ENCODE data around the gene EEF1AKMT4. TPM values are rescaled to one million over a fixed set of nuclear protein-coding genes. Genes with fewer than 3 reads are reported as not detected.

The EEF1AKMT4 gene
- total RNA-seq, 2 experiments from 2014 or later, result 4.8 to 5.8 TPM

DNA sequence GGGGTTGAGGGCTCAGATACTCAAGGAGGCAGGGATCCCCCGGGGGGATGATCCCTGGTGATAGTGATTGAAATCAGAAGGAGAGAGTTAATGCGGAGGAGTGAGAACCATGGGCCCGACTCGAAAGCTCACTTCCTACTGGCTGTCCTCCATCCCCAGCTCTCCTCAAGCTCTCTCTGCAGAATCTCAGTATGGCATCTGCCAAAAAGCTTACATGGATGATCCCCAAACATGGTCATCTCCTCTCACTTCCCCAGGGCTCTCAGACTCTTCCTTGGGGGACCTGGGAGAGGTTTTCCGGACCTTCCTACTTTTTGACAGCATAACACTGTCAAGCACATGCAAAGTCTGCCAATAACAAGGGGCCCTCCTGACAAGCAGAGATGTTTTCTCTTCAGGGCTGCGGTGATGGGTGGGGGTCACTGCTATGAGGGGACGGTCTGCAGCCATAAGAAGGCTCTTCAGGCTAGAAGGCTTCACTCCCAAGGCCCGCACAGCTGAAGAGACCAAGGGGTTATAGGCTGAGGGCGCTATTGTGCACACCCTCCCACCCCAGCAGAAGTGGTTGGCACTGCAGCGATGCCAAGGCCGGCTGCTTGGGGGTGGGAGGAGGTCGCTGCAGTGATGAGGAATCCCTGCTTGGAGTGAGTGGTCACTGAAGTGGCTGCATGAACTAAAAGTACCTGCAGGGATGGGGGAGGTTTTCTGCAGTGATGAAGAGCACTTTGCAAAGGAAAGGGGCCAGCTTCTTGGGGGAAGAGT lies 20.9 kb upstream of the EEF1AKMT4 start:
- intact Hi-C loops (cut with DNase I, micrococcal nuclease), result loop anchor here in 1 of 2 experiments (1.0 kb wide), 3 partner anchors 21 to 42 kb away; partner anchors contain the start of genes ABCF3 and EEF1AKMT4

DNA sequence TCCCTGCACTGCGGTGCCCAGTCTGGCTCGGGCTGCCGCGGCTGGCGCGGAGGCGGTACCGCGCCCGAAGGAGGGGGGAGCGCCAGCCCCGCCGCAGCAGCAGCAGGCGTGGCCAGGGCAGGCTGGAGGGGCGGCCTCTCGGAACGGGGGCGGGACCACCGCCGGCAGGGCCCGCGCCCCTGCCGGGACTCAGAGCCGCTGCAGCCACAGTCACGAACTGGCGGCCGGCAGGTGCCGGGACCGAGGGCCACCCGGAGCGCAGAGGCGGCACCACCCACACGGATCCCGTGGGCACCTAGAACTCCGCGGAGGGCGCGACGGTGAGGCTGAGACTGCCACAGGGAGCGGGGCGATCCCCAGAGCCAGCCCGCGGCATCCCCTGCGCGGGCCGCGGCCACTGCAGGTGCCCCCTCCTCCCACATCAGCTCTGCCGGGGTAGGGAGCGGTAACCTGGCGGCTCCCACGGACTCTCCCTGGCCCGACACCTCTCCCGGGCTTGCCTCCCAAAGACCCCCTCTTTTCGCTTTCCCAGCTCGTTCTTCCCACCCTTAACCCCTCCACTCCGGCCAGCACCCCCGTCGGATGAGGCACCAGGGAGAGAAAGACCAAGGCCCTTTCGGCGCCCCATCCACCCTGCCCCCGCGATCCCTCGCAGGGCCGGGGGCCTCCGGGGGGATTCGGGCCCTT lies 19.9 kb upstream of the EEF1AKMT4 start, which contains the start of gene VWA5B2:
Gene VWA5B2, plus strand, starts transcription at position 192 of the 687 bp plus-strand sequence. CDS start 944 bp downstream, outside the sequence.
- Mint-ChIP-seq H3K36me3 (ENCODE audit: low read depth) (no peaks in the 10 kb centered on the region), H3K27ac (no peak within 1 kb of the TSS), H3K4me1 (peaks cover 6% of the 10 kb centered on the region), H3K9me3 (ENCODE audit: low read depth) (no peaks in the 10 kb centered on the region), H3K4me3 (peak within 1 kb of the TSS; percentile 56), H3K27me3 (peaks cover 50% of the 10 kb centered on the region)
- intact Hi-C loops (cut with DNase I, micrococcal nuclease), result loop anchor here in 1 of 2 experiments (1.0 kb wide), 3 partner anchors 20 to 43 kb away; partner anchors contain the start of genes ABCF3 and EEF1AKMT4
- DNase-seq (peak; percentile 78), ATAC-seq (peak; percentile 93)
- POLR2A ChIA-PET, result no interaction called here
- CTCF ChIA-PET, result interaction anchor here (0.5 to 2.1 kb wide), 11 partner anchors 8 to 334 kb away, joined by 3 to 6 read pairs (median 3); partner anchors contain the start of gene EEF1AKMT4

More for the DNA sequence above, 20.9 kb upstream of the EEF1AKMT4 start:
- H3K27me3 Mint-ChIP-seq, result peaks cover 53% of the 10 kb centered on the region
- peaks cover 6% of the 10 kb centered on the region for H3K4me1 Mint-ChIP-seq
- ATAC-seq (no peak), DNase-seq (no peak)
- no peaks in the 10 kb centered on the region for H3K36me3 Mint-ChIP-seq (ENCODE audit: low read depth)
- CTCF ChIA-PET, result interaction anchor here (0.6 to 3.7 kb wide), 31 partner anchors 8 to 363 kb away, joined by 3 to 33 read pairs (median 6); partner anchors contain the start of genes ALG3, AP2M1, CAMK2N2 and EEF1AKMT4
- POLR2A ChIA-PET, result no interaction called here
- no peaks in the 10 kb centered on the region for H3K9me3 Mint-ChIP-seq (ENCODE audit: low read depth)
- H3K27ac Mint-ChIP-seq, result no peak overlapping the region
- H3K4me3 Mint-ChIP-seq, result peak overlapping the region; percentile 56

DNA sequence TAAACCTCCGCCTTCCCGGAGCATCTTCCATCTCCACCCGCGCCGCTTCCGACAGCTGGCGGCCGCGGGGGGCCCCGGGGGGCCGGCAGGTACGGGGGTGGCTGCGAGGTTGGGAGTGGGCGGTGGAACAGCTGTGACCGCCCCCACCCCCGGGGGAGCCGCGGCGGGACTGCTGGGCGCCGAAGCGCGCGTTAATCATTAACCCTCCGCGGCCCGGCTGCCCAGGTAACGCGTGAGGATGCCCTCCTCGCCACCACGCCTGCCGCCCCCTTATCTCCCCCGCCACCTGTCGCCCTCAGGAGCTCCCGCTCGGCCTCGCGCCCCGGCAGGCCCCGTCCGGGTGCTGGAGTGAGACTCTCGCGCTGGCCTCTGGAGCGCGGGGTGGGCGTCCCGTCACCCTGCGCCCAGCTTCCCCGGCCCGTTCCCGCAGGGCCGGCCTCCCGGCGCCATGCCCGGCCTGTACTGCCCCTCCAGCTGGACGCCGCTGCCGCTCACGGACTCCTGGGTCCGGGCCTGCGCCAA lies 19.3 kb upstream of the EEF1AKMT4 start:
- CTCF ChIA-PET, result interaction anchor here (0.5 to 1.7 kb wide), 8 partner anchors 10 to 149 kb away, joined by 3 to 6 read pairs (median 4); partner anchors contain the start of gene EEF1AKMT4
- no peak overlapping the region for H3K4me3 Mint-ChIP-seq
- H3K27ac Mint-ChIP-seq, result no peak overlapping the region
- H3K27me3 Mint-ChIP-seq, result peaks cover 49% of the 10 kb centered on the region
- DNase-seq (no peak), ATAC-seq (no peak)
- intact Hi-C loops (cut with DNase I, micrococcal nuclease), result no loop called here
- H3K4me1 Mint-ChIP-seq, result peaks cover 6% of the 10 kb centered on the region
- POLR2A ChIA-PET, result no interaction called here
- H3K36me3 Mint-ChIP-seq (ENCODE audit: low read depth), result no peaks in the 10 kb centered on the region
- no peaks in the 10 kb centered on the region for H3K9me3 Mint-ChIP-seq (ENCODE audit: low read depth)

DNA sequence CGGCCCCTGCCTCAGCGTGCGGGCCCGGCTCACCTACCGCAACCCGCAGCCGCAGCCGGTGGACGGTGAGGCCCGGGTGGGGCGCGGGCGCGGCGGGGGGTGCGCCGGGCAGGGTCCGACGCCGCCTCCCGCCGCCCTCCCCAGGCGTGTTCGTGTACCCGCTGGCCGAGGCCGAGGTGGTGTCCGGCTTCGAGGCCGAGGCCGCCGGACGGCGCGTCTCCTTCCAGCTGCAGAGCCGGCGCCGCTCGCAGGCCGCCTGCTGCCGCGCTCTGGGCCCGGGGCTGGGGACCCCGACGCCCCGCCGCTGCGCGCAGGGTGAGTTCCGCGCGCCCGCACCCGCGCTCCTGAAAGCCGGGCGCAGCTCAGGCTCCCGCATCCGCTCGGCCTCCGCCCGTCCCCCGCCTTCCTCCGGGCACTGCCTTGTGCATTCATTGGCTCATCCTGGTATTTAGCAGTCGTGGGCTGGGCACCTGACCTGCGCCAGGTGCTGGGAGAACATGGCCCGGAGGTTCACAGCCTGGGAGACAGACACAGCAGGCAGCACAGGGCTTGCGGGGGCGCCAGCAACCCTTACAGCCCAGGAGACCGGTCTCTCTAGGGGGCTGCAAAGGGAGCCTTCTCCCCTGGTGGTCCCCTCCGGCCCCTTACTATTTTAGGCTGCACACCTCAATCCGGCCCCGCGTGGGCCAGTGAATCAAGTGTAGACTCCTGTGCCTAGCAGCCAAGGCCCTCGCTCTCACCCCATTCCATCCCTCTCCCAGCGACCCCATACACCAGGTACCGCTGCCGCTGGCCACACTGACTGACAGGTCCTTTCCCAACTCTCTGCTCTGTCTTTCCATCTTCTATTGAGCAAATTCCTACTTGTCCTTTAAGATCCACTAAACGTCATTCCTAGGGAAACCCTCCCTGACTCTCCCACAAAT lies 18.6 kb upstream of the EEF1AKMT4 start:
- intact Hi-C loops (cut with DNase I, micrococcal nuclease), result no loop called here
- Mint-ChIP-seq H3K36me3 (ENCODE audit: low read depth) (no peaks in the 10 kb centered on the region), H3K4me1 (peaks cover 6% of the 10 kb centered on the region), H3K4me3 (peak overlapping the region; percentile 48), H3K27ac (no peak overlapping the region), H3K9me3 (ENCODE audit: low read depth) (no peaks in the 10 kb centered on the region), H3K27me3 (peaks cover 46% of the 10 kb centered on the region)
- DNase-seq (no peak), ATAC-seq (no peak)
- ChIA-PET POLR2A (no interaction called here), CTCF (interaction anchor here (0.5 to 1.8 kb wide), 9 partner anchors 10 to 189 kb away, joined by 3 to 6 read pairs (median 3); partner anchors contain the start of gene EEF1AKMT4)

DNA sequence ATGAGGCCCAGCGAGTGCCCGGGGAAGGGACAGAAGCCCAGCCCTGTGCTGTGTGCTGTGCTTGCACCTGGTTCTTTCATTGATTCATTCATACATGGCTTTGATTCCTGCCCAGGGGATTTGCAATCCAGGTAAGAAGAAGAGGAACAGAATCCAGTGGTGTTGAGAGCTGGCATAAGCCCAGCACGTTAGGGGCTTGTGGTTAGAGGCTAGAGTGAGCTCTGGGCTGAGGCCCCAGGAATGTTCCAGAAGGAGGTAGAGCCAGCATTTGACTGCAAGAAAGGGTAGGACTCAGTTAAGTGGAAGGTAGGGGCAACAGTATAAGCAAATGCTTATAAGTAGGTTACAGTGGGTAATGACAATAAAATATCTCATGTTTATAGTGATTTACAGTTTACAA lies 17.8 kb upstream of the EEF1AKMT4 start:
- Mint-ChIP-seq H3K4me1 (peaks cover 6% of the 10 kb centered on the region), H3K9me3 (ENCODE audit: low read depth) (no peaks in the 10 kb centered on the region), H3K4me3 (peak overlapping the region; percentile 4), H3K36me3 (ENCODE audit: low read depth) (no peaks in the 10 kb centered on the region), H3K27ac (no peak overlapping the region), H3K27me3 (peaks cover 41% of the 10 kb centered on the region)
- POLR2A ChIA-PET, result no interaction called here
- intact Hi-C loops (cut with DNase I, micrococcal nuclease), result no loop called here
- ATAC-seq (no peak), DNase-seq (no peak)
- CTCF ChIA-PET, result interaction anchor here (0.5 to 1.8 kb wide), 3 partner anchors 16 to 190 kb away, joined by 3 to 6 read pairs (median 3); no protein-coding TSS in a partner anchor

DNA sequence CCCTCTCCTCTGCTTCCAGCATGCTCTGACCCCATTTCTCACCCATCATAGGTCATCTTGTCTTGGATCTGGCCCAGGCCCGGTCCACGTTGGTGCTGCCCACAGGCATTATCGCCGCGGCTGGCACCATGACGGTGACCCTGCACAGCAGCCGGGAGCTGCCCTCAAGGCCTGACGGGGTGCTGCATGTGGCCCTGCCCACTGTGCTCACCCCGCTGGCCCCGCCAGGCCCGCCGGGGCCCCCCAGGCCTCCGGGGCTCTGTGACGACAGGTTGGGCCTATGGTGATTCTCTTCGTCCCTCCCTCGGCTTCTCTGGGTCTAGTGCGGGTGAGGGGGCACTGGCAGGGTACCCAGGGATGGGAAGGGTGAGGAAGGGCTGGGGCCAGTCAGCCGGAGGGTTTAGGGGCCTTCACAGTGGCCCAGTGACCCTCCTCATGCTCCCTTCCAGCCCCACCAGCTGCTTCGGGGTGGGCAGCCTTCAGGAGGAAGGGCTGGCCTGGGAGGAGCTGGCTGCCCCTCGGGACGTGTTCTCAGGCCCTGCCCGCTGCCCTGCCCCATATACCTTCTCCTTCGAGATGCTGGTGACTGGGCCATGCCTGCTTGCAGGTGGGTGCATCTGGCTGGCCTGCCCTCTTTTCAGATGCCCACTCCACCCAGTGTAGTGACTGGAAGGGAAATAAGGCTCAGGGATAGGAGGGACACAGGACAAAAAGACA lies 16.2 kb upstream of the EEF1AKMT4 start:
- intact Hi-C loops (cut with DNase I, micrococcal nuclease), result no loop called here
- no peak overlapping the region for H3K4me3 Mint-ChIP-seq
- ATAC-seq (no peak), DNase-seq (no peak)
- no peaks in the 10 kb centered on the region for H3K36me3 Mint-ChIP-seq (ENCODE audit: low read depth)
- peaks cover 30% of the 10 kb centered on the region for H3K27me3 Mint-ChIP-seq
- CTCF ChIA-PET, result interaction anchor here (1.3 to 1.8 kb wide), 2 partner anchors 17 to 29 kb away, joined by 3 to 6 read pairs; no protein-coding TSS in a partner anchor
- POLR2A ChIA-PET, result no interaction called here
- no peak overlapping the region for H3K27ac Mint-ChIP-seq
- peaks cover 6% of the 10 kb centered on the region for H3K4me1 Mint-ChIP-seq
- no peaks in the 10 kb centered on the region for H3K9me3 Mint-ChIP-seq (ENCODE audit: low read depth)

DNA sequence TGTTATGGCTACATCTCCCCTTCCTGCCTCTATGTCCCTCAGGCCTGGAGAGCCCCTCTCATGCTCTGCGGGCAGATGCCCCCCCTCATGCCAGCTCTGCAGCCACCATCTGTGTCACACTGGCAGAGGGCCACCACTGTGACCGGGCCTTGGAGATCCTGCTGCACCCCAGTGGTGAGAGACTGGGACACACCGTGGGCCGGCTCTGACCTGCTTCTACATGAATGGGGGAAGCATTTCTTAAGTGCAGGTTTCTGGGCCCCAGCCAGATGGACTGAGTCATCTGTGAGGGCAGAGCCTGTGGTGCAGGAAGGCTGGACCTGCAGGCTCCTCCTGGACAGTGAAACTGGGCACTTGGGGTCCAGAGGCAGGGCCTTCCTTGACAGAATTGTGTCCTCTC lies 15.2 kb upstream of the EEF1AKMT4 start:
- H3K36me3 Mint-ChIP-seq (ENCODE audit: low read depth), result no peaks in the 10 kb centered on the region

DNA sequence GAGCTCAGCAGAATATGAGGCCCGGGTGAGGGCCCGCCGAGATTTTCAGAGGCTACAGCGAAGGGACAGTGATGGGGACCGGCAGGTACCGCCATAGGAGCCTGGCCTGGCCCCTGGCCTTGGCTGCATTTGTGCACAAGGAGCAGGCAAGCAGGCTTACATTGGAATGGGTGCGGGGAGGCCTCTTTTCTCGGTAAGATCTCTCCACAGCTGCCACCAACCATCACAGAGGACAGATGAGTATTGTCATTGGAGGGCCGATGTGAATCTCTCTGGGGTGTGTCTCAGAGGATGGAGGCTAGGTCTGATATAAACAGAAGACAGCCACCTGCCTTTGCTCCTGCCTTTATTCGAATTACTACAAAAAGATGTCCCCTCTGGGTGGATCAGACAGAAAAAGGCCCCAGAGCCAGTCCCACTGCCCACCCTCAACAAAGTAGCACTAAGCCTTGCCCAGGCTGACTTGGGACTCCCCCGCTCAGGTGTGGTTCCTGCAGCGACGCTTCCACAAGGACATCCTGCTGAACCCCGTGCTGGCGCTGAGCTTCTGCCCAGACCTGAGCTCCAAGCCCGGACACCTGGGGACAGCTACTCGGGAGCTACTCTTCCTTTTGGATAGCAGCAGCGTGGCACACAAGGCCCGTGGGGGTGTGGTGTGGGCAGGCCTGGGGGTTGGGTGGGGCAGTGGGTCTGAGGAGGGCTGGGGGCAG lies 14.6 kb upstream of the EEF1AKMT4 start:
- no peak for DNase-seq
- no peaks in the 10 kb centered on the region for H3K9me3 Mint-ChIP-seq (ENCODE audit: low read depth)
- ATAC-seq, result no peak
- POLR2A ChIA-PET, result no interaction called here
- peaks cover 4% of the 10 kb centered on the region for H3K4me1 Mint-ChIP-seq
- intact Hi-C loops (cut with DNase I, micrococcal nuclease), result no loop called here
- no peaks in the 10 kb centered on the region for H3K36me3 Mint-ChIP-seq (ENCODE audit: low read depth)
- H3K27ac Mint-ChIP-seq, result no peak overlapping the region
- peaks cover 22% of the 10 kb centered on the region for H3K27me3 Mint-ChIP-seq
- no peak overlapping the region for H3K4me3 Mint-ChIP-seq
- CTCF ChIA-PET, result interaction anchor here (1.0 kb wide), 1 partner anchor 14 kb away, joined by 3 read pairs; no protein-coding TSS in a partner anchor

More for the DNA sequence above, 15.2 kb upstream of the EEF1AKMT4 start:
- Mint-ChIP-seq H3K9me3 (ENCODE audit: low read depth) (no peaks in the 10 kb centered on the region), H3K27ac (no peak overlapping the region), H3K4me3 (no peak overlapping the region), H3K4me1 (peaks cover 4% of the 10 kb centered on the region), H3K27me3 (peaks cover 24% of the 10 kb centered on the region)
- DNase-seq (no peak), ATAC-seq (no peak)
- ChIA-PET CTCF (interaction anchor here (1.0 kb wide), 1 partner anchor 13 kb away, joined by 3 read pairs; no protein-coding TSS in a partner anchor), POLR2A (no interaction called here)
- intact Hi-C loops (cut with DNase I, micrococcal nuclease), result no loop called here

DNA sequence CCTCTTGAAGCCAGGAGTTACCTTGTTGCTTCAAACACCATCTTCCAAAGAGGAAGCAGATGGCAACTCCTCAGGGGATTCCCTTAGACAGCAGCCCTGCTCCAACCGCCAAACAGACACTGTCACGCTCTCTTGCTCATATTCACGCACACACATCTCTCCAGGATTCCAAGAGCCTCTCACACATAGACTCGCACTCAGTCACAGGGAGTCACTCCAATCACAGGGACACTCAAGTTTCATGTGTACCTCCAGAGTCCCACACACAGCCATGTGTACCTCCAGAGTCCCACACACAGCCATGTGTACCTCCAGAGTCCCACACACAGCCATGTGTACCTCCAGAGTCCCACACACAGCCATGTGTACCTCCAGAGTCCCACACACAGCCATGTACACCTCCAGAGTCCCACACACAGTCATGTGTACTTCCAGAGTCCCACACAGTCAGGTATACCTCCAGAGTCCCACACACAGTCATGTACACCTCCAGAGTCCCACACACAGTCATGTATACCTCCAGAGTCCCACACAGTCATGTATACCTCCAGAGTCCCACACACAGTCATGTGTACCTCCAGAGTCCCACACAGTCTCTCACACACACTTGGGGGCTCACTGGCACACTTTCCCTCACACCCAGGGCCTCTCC lies 14.0 kb upstream of the EEF1AKMT4 start:
- Mint-ChIP-seq H3K4me3 (no peak overlapping the region), H3K9me3 (ENCODE audit: low read depth) (no peaks in the 10 kb centered on the region), H3K4me1 (peaks cover 4% of the 10 kb centered on the region), H3K36me3 (ENCODE audit: low read depth) (no peaks in the 10 kb centered on the region), H3K27ac (no peak overlapping the region), H3K27me3 (peaks cover 22% of the 10 kb centered on the region)
- ChIA-PET CTCF (interaction anchor here (2.1 kb wide), 1 partner anchor 8 kb away, joined by 10 read pairs; no protein-coding TSS in a partner anchor), POLR2A (interaction anchor here (1.0 kb wide), 1 partner anchor 81 kb away, joined by 3 read pairs; no protein-coding TSS in a partner anchor)
- ATAC-seq, result no peak
- intact Hi-C loops (cut with DNase I, micrococcal nuclease), result no loop called here
- DNase-seq, result no peak

All from activated CD4-positive, alpha-beta T cell treated with anti-CD3 and anti-CD28 coated beads for 36 hours (primary cell).